GM23248 (cell line): Measurements from ENCODE around the gene HEG1.

Source experiments
- EZH2 ChIP-seq: fragments of 200-600 bp; sonication (generic); IDR thresholded peaks from 2 replicates; pipeline ENCODE4 v1.6.1; 2018; ENCODE audit warnings: antibody characterized with exemption, mild to moderate bottlenecking; ENCODE audit not compliant: insufficient read depth, poor library complexity, severe bottlenecking
- EZH2phosphoT487 ChIP-seq: fragments of 200-600 bp; sonication (generic); IDR thresholded peaks from 2 replicates; pipeline ENCODE4 v1.6.1; 2018; ENCODE audit warnings: antibody characterized with exemption, moderate library complexity, mild to moderate bottlenecking, low read depth; ENCODE audit not compliant: insufficient read depth

GRCh38 chr3:125054062-125054448 is 1.7 kb downstream of the HEG1 start:
- TF ChIP-seq EZH2 (no peak), EZH2phosphoT487 (no peak)
